SK-N-MC (cell line): ENCODE measurements around the gene ARHGEF1.

ENCODE experiments used
- DNase-seq: peaks from one replicate; pipeline ENCODE4 v3.0.0-alpha.2; 2011; ENCODE audit warnings: low read depth, low spot score
- H3K27ac ChIP-seq: fragments of 200-600 bp; sonication (generic); 2 replicates; pipeline ENCODE4 v1.5.1; 2016; ENCODE audit warnings: mixed run types
- H3K36me3 ChIP-seq: fragments of 200-600 bp; sonication (generic); 2 replicates; pipeline ENCODE4 v1.6.1; 2017; ENCODE audit warnings: antibody characterized with exemption, low read length, mixed read lengths; ENCODE audit not compliant: insufficient read depth
- H3K4me3 ChIP-seq: fragments of 200-600 bp; sonication (generic); 2 replicates; pipeline ENCODE4 v1.5.1; 2016
- H3K9ac ChIP-seq: fragments of 200-600 bp; sonication (generic); 2 replicates; pipeline ENCODE4 v1.8.0; 2017; ENCODE audit warnings: mixed run types, mixed read lengths; ENCODE audit not compliant: insufficient read length
- H3K9me3 ChIP-seq: fragments of 200-600 bp; sonication (generic); 2 replicates; pipeline ENCODE4 v1.6.1; 2017; ENCODE audit warnings: low read depth, mild to moderate bottlenecking, antibody characterized with exemption, low read length, moderate library complexity, mixed read lengths
- EZH2 ChIP-seq: fragments of 200-600 bp; sonication (generic); IDR thresholded peaks from one replicate; pipeline ENCODE4 v1.6.1; 2017; ENCODE audit warnings: antibody characterized with exemption
- FOXP2 ChIP-seq: optimal IDR thresholded peaks from 2 replicates; pipeline ENCODE3; 2011; ENCODE audit warnings: mild to moderate bottlenecking, moderate library complexity; ENCODE audit not compliant: insufficient read depth; ENCODE audit errors: extremely low read length, control extremely low read depth
- POLR2AphosphoS5 ChIP-seq: IDR thresholded peaks from 2 replicates; pipeline ENCODE4 v1.6.1; 2012; ENCODE audit warnings: mild to moderate bottlenecking, low read depth, low read length, borderline replicate concordance

The ARHGEF1 gene

DNA sequence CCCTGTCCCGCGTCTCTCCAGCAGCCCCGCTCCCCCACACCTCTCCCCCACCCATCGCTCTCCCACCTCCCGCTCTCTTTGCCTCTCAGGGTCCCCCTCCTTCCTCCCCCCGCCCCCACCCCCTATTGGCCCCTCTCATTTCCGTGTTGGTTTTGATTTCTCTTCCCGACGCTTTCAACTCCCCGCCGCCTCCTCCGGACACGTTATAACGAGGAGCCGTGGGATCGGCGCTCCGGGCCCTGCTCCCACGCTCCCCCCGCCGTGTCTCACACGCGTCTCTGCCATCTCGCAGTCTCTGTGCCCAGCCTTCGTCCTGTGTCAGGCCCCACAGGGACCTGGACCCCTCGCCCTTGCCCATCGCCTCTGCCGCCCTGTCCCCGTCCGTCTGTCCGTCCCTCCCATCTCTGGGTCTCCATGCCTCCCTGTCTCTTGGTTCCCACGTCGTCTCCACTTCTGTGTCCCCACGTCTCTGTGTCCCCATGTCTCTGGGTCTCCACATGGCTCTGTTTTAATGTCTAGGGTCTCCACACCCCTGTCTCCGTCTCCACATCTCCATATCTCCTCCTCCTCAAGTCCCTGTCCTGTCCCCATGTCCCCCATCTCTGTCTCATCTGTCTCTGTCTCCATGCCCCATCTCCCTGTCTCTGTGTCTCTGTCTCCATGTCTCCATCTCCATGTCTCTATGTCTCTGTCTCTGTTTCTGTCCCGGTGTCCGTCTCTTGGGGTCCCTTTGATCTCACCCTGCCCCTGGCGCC, 32.2 kb downstream of the ARHGEF1 start:
- no peak overlapping the region for H3K27ac ChIP-seq
- H3K36me3 ChIP-seq: no peaks in the 10 kb centered on the region
- H3K9ac ChIP-seq: no peak overlapping the region
- no peaks in the 10 kb centered on the region for H3K9me3 ChIP-seq
- DNase-seq: no peak
- peak overlapping the region; percentile 54 for H3K4me3 ChIP-seq
- TF ChIP-seq EZH2 (no peak), POLR2AphosphoS5 (no peak), FOXP2 (no peak)

- H3K4me3 ChIP-seq: no peak overlapping the region
- TF ChIP-seq EZH2: no peak
- no peak for TF ChIP-seq FOXP2
- TF ChIP-seq POLR2AphosphoS5: no peak
- no peak for DNase-seq
- no peaks in the 10 kb centered on the region for H3K9me3 ChIP-seq
- H3K27ac ChIP-seq: no peak overlapping the region
- no peaks in the 10 kb centered on the region for H3K36me3 ChIP-seq
- no peak overlapping the region for H3K9ac ChIP-seq
These were observed 32.9 kb downstream of the ARHGEF1 start for GRCh38 chr19:41915776-41916414.

DNA sequence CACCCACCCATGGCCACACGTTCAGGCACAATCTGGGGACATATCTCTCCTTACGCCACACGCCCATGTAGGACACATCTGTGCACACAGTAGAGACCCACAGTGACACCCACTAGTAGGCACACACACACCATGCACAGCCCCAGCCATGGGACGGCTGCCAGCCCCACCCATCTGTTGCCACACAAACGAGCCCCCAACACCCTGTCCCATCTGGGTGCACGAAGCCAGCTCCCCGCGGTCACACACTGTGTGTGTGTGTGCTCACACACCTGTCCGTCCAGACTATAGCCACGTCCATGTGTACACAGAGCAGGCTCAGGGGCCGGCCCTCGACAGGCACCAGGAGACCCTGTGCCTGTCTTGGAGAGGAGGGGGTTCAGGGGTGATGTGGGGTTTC, 34.7 kb downstream of the ARHGEF1 start:
- H3K27ac ChIP-seq: no peak overlapping the region
- no peak for DNase-seq
- H3K9me3 ChIP-seq: no peaks in the 10 kb centered on the region
- H3K36me3 ChIP-seq: no peaks in the 10 kb centered on the region
- no peak overlapping the region for H3K4me3 ChIP-seq
- H3K9ac ChIP-seq: no peak overlapping the region
- no peak for TF ChIP-seq POLR2AphosphoS5
- no peak for TF ChIP-seq FOXP2
- no peak for TF ChIP-seq EZH2

DNA sequence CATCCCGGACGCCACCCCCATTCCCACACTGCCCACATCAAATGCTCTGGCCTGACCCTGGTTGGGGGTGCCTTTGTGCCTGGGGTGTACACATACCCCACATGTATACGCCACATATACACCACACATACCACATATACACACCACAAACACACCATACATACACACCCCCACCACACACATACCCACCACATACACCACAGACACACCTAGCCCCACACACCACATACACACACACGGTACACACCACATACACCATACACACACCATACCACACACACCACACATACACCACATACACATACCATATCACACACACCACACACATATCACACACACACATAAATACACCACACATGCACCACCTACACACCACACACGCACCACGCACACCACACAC, 35.1 kb downstream of the ARHGEF1 start:
- no peak for TF ChIP-seq FOXP2
- no peak for TF ChIP-seq POLR2AphosphoS5
- TF ChIP-seq EZH2: no peak
- DNase-seq: no peak
- H3K27ac ChIP-seq: no peak overlapping the region
- H3K4me3 ChIP-seq: no peak overlapping the region
- H3K36me3 ChIP-seq: no peaks in the 10 kb centered on the region
- no peak overlapping the region for H3K9ac ChIP-seq
- no peaks in the 10 kb centered on the region for H3K9me3 ChIP-seq

- no peak overlapping the region for H3K4me3 ChIP-seq
- TF ChIP-seq EZH2 (no peak), POLR2AphosphoS5 (no peak), FOXP2 (no peak)
- no peak for DNase-seq
- no peak overlapping the region for H3K27ac ChIP-seq
- H3K9ac ChIP-seq: no peak overlapping the region
- no peaks in the 10 kb centered on the region for H3K36me3 ChIP-seq
- H3K9me3 ChIP-seq: no peaks in the 10 kb centered on the region
These were observed 35.8 kb downstream of the ARHGEF1 start for GRCh38 chr19:41918653-41919244.

GRCh38 chr19:41919948-41920712, 37.1 kb downstream of the ARHGEF1 start:
- no peak overlapping the region for H3K4me3 ChIP-seq
- no peak overlapping the region for H3K27ac ChIP-seq
- DNase-seq: no peak
- TF ChIP-seq FOXP2 (no peak), POLR2AphosphoS5 (no peak), EZH2 (no peak)
- H3K36me3 ChIP-seq: no peaks in the 10 kb centered on the region
- no peak overlapping the region for H3K9ac ChIP-seq
- no peaks in the 10 kb centered on the region for H3K9me3 ChIP-seq

DNA sequence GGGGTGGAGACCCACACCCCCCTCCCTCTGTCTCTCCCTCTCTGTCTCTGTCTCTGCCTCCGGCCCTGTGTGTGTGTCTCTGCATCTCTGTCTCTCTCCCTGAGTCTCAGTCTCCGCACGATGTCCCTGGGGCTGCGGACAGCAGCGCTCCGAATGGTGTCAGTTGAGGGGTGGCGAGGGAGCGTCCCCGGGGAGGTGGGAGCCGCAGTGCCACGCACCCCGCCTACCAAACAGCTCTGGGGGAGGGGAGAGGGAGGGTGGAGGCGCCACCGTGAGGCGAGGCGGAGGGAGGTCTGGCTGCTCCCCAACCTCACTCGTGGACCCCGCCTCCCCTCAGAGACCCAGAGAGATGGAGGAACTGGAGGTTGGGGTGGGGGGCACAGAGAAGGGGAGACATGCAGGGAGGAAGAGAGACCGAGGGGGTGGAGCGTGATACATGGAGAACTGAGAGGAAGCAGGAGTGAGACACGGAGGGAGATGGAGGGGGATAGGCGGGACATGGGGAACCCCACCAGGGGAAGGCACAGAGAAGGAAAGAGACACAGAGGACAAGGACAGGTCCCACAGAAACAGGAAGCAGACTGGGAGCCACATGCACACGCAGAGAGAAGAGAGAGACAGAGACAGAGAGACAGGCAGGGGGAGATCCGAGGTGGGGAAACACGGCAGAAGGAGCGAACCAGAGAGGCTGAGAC, 38.0 kb downstream of the ARHGEF1 start:
- TF ChIP-seq FOXP2 (no peak), POLR2AphosphoS5 (no peak), EZH2 (no peak)
- Histone ChIP-seq H3K27ac (no peak overlapping the region), H3K4me3 (no peak overlapping the region), H3K9ac (no peak overlapping the region), H3K36me3 (no peaks in the 10 kb centered on the region), H3K9me3 (no peaks in the 10 kb centered on the region)
- DNase-seq: no peak

DNA sequence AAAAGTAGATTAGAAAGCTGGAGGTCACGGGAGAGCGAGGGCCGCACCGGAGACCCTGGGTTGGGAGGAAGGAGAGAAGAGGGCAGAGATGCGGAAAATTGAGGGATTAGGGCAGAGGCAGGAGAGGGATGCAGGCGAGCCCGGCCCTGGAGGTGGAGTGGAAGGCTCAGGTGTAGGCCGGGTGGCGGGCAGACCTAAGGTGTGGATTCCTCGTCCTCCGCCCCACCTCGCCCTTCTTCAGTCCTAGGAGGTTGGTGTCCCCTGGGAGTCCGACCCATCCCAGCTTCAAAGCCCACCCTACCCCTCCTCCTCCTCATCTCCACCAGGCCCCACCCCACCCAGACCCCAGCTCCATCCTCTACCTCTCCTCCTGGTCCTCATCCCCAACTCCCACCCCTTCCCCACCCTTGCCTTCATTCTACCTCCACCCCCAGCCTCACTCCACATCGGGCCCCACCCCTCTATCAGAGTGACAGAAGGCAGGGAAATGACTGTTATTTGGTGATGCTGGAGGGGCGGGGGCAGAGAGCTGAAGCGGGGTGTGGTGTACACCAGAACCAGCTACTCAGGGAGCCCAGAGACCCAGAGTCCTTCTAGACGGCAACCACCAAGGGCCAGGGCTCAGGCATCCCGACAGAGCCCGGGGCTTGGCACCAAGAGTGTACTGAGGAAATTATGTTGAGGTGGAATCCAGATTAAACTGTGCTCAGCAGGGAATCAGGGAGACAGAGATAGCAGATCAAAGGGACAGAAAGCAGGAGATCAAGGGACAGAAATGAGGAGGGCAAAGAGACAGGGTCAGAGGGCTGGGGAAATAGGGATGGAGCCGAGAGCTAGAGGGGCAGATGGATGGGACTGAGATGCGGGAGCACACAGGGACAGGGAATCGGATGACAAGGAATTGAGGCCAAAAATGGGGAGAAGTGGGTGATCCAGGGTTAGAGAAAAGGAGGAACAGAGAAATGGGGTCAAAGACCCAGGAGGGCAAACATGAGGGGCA, 38.9 kb downstream of the ARHGEF1 start:
- H3K36me3 ChIP-seq: no peaks in the 10 kb centered on the region
- DNase-seq: no peak
- H3K27ac ChIP-seq: no peak overlapping the region
- no peak for TF ChIP-seq EZH2
- no peak for TF ChIP-seq POLR2AphosphoS5
- TF ChIP-seq FOXP2: no peak
- H3K4me3 ChIP-seq: no peak overlapping the region
- no peaks in the 10 kb centered on the region for H3K9me3 ChIP-seq
- H3K9ac ChIP-seq: no peak overlapping the region
